Measurements from ENCODE around the gene TNS1. TPM values are rescaled to one million over a fixed set of nuclear protein-coding genes. Genes with fewer than 3 reads are reported as not detected.

The TNS1 gene
- total RNA-seq, 4 donors from 2014 or later = 169 to 316 (median 229) TPM

DNA sequence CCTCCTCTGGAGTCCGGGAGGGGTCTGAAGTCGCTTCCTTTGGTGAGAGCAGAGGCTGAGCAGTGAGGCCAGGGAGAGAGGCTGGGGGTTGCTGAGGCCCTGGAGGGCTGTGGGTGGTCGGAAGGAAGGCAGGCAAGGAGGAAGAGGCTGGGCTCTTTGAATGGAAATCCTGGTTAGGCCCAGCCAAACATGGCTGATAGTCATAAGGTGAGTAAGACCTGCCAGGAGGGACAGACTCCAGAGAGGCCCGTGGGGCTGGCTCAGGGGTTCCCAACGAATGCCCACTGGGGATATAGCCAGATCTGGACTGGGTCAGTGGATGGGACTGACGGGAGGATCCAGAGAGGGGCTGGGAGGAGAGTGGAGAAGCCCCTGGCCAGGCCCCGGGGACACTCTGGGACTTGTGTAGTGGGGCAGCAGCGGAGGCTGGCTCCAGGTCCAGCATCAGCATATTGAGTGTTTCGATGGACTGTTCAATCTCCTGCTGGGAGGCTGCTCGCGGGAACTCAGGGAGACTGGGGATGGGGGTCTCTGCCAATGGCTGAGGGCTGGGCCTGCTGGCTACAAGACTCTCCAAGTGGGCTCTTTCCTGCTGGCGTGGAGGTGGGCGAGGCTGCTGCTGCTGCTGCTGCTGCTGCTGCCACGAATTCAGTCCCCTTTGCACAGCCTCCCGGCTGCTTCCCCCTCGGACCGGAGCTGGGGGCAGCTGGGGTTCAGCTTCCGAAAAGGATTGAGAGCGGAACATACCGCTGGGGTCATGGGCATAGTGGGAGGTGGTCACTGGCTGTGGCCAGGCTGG, 155.0 kb downstream of the TNS1 start:
- Histone ChIP-seq H3K4me1 (peaks cover 43 to 46% of the 10 kb centered on the region in 2 donors), H3K36me3 (peaks cover 43 to 44% of the 10 kb centered on the region in 2 donors), H3K27me3 (no peaks in the 10 kb centered on the region), H3K27ac (peak overlapping the region in 1 of 3 donors; percentile 58), H3K9me3 (no peaks in the 10 kb centered on the region), H3K4me3 (replicated peaks in 1 of 3) (no peak overlapping the region)
- no peak for DNase-seq
- intact Hi-C loops (cut with DNase I) = no loop called here
- TF ChIP-seq POLR2A (IDR thresholded peaks at IDR 0.05) = no peak
- no peak for TF ChIP-seq CTCF (IDR thresholded peaks at IDR 0.05)
- 91 to 92% methylated on average over 12 to 14 of the region's 20 CpGs for WGBS, 2 donors

GRCh38 chr2:217847115-217847514, 155.7 kb downstream of the TNS1 start:
- DNase-seq = no peak
- TF ChIP-seq CTCF (IDR thresholded peaks at IDR 0.05) (no peak), POLR2A (IDR thresholded peaks at IDR 0.05) (no peak)
- Histone ChIP-seq H3K9me3 (no peaks in the 10 kb centered on the region), H3K27ac (peak overlapping the region in 1 of 3 donors; percentile 58), H3K4me3 (replicated peaks in 1 of 3) (no peak overlapping the region), H3K27me3 (no peaks in the 10 kb centered on the region), H3K36me3 (peaks cover 43 to 44% of the 10 kb centered on the region in 2 donors), H3K4me1 (peaks cover 38 to 44% of the 10 kb centered on the region in 2 donors)
- WGBS, 2 donors = 95 to 96% methylated on average over 2 of the region's 2 CpGs
- intact Hi-C loops (cut with DNase I) = no loop called here

DNA sequence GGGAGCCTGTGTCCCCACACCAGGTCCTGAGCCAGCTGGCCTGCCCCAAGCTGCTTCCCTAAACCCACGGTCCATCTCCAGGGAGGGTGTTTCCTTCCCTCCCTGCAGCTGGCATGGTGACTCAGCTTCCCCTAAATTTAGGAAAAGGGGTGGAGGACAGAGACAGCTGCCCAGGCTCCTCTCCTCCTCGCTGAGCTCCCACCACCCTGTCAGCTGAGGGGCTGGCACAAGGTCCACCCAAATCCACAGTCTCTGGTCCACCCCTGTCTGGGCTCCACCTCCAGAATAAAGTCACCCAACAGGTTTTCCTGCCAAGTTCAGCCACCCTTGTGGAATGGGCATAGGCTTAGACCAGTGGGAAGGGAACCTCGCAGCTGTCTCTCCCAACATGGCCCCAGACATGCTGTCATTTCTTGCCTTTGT, 156.5 kb downstream of the TNS1 start:
- Histone ChIP-seq H3K27ac (peak overlapping the region in 1 of 3 donors; percentile 58), H3K4me3 (replicated peaks in 1 of 3) (no peak overlapping the region), H3K9me3 (no peaks in the 10 kb centered on the region), H3K27me3 (no peaks in the 10 kb centered on the region), H3K36me3 (peaks cover 43 to 48% of the 10 kb centered on the region in 2 donors), H3K4me1 (peaks cover 30 to 36% of the 10 kb centered on the region in 2 donors)
- WGBS, 2 donors = 72 to 75% methylated on average over 3 of the region's 3 CpGs
- peak; percentile 48 to 72 for DNase-seq
- intact Hi-C loops (cut with DNase I) = no loop called here
- TF ChIP-seq CTCF (IDR thresholded peaks at IDR 0.05) = no peak
- TF ChIP-seq POLR2A (IDR thresholded peaks at IDR 0.05) = no peak

GRCh38 chr2:217845301-217845700, 157.5 kb downstream of the TNS1 start:
- intact Hi-C loops (cut with DNase I) = no loop called here
- H3K36me3 ChIP-seq = peaks cover 43 to 48% of the 10 kb centered on the region in 2 donors
- no peak overlapping the region for H3K4me3 ChIP-seq (replicated peaks in 1 of 3)
- no peaks in the 10 kb centered on the region for H3K9me3 ChIP-seq
- no peak for DNase-seq
- no peaks in the 10 kb centered on the region for H3K27me3 ChIP-seq
- peak overlapping the region in 1 of 3 donors; percentile 58 for H3K27ac ChIP-seq
- H3K4me1 ChIP-seq = peaks cover 25 to 27% of the 10 kb centered on the region in 2 donors
- WGBS, 2 donors = 100% methylated on average over 1 of the region's 1 CpG
- TF ChIP-seq CTCF (IDR thresholded peaks at IDR 0.05) (no peak), POLR2A (IDR thresholded peaks at IDR 0.05) (no peak)

GRCh38 chr2:217844696-217845095, 158.1 kb downstream of the TNS1 start:
- intact Hi-C loops (cut with DNase I) = no loop called here
- Histone ChIP-seq H3K36me3 (peaks cover 43 to 48% of the 10 kb centered on the region in 2 donors), H3K4me3 (replicated peaks in 1 of 3) (no peak overlapping the region), H3K9me3 (no peaks in the 10 kb centered on the region), H3K27ac (no peak overlapping the region), H3K4me1 (peaks cover 21 to 22% of the 10 kb centered on the region in 2 donors), H3K27me3 (no peaks in the 10 kb centered on the region)
- DNase-seq = no peak
- TF ChIP-seq POLR2A (IDR thresholded peaks at IDR 0.05) (no peak), CTCF (IDR thresholded peaks at IDR 0.05) (no peak)
- WGBS, 2 donors = 97 to 100% methylated on average over 1 of the region's 1 CpG

Measured in thyroid gland (tissue), 4 donors.